H1 (cell line): Measurements from ENCODE around the gene KCTD8.

ENCODE experiments used
- EP300 ChIP-seq, 2 experiments: IDR thresholded peaks; 1 replicate in 1 of 2; 2 replicates in 1 of 2; pipeline ENCODE4 v1.6.1; 2011 to 2012; ENCODE audit warnings: low read depth in 2 of 2, low read length in 2 of 2, mild to moderate bottlenecking in 2 of 2, borderline replicate concordance in 1 of 2, inconsistent platforms in 1 of 2, moderate library complexity in 1 of 2
- EZH2 ChIP-seq: fragments of 200-600 bp; sonication (generic); IDR thresholded peaks from 2 replicates; pipeline ENCODE4 v1.7.1; 2012; ENCODE audit warnings: low read depth, mild to moderate bottlenecking, moderate library complexity, low read length, inconsistent platforms; ENCODE audit not compliant: severe bottlenecking
- NRF1 ChIP-seq: IDR thresholded peaks from 2 replicates; pipeline ENCODE4 v1.6.1; 2011; ENCODE audit warnings: mild to moderate bottlenecking, low read depth, low read length, improper control_type of control experiment
- PHF8 ChIP-seq: fragments of 200-600 bp; sonication (generic); conservative IDR thresholded peaks from 2 replicates; pipeline ENCODE4 v1.7.1; 2012; ENCODE audit warnings: low read depth, mild to moderate bottlenecking, inconsistent platforms, low read length, moderate library complexity
- POLR2A ChIP-seq, 2 experiments: IDR thresholded peaks; 1 replicate in 1 of 2; 2 replicates in 1 of 2; pipeline ENCODE4 v1.6.1; 2011; ENCODE audit warnings: low read depth in 2 of 2, low read length in 2 of 2, mild to moderate bottlenecking in 2 of 2; ENCODE audit errors: control extremely low read depth in 1 of 2
- RXRA ChIP-seq: IDR thresholded peaks from 2 replicates; pipeline ENCODE4 v1.6.1; 2011; ENCODE audit warnings: low read depth, mild to moderate bottlenecking, low read length, moderate library complexity; ENCODE audit not compliant: insufficient read depth
- TF ChIP-seq, protein P1 (sequence below), 3 experiments: IDR thresholded peaks; 1 replicate in 2 of 3; 2 replicates in 1 of 3; pipeline versions ENCODE4 v1.5.1 to v1.6.1; 2011; ENCODE audit warnings: low read length in 3 of 3, mild to moderate bottlenecking in 3 of 3, inconsistent platforms in 2 of 3, low read depth in 1 of 3, moderate library complexity in 1 of 3; ENCODE audit not compliant: insufficient read depth in 1 of 3; ENCODE audit errors: control extremely low read depth in 1 of 3

DNA sequence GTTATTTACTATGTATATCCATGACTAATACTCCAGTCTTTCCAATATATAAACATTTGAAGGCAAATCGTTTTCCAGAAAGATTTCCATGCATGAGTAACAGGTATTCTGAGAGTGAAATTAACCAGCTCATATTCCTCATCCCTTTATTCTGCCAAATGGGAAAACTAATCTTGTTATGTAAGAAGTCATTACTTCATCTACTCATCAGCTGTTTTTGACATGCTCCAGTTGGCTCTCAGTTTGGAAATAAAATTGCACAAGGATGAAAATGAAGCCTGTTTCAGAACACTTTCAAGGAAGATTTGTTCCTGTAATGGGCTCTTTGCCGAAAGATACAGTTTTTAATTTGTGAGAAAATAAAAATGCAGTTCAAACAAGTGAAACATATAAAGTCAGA, 121.9 kb downstream of the KCTD8 start:
- TF ChIP-seq EP300 (IDR thresholded peaks at IDR 0.05; ENCODE audit: borderline replicate concordance in 1 of 2, low read depth in 2 of 2, low read length in 2 of 2) (no peak), RXRA (no peak), PHF8 (no peak), EZH2 (no peak), POLR2A (IDR thresholded peaks at IDR 0.05; ENCODE audit: control extremely low read depth in 1 of 2, low read depth in 2 of 2, low read length in 2 of 2) (no peak), NRF1 (no peak)
- TF ChIP-seq, protein P1, sequence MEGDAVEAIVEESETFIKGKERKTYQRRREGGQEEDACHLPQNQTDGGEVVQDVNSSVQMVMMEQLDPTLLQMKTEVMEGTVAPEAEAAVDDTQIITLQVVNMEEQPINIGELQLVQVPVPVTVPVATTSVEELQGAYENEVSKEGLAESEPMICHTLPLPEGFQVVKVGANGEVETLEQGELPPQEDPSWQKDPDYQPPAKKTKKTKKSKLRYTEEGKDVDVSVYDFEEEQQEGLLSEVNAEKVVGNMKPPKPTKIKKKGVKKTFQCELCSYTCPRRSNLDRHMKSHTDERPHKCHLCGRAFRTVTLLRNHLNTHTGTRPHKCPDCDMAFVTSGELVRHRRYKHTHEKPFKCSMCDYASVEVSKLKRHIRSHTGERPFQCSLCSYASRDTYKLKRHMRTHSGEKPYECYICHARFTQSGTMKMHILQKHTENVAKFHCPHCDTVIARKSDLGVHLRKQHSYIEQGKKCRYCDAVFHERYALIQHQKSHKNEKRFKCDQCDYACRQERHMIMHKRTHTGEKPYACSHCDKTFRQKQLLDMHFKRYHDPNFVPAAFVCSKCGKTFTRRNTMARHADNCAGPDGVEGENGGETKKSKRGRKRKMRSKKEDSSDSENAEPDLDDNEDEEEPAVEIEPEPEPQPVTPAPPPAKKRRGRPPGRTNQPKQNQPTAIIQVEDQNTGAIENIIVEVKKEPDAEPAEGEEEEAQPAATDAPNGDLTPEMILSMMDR (IDR thresholded peaks at IDR 0.05; ENCODE audit: control extremely low read depth in 1 of 3, insufficient read depth in 1 of 3, low read depth in 1 of 3, low read length in 3 of 3): no peak
